HG02943 (cell line): ENCODE results near the gene IFNGR2.
"Not testable (repeated sequence)": the region's sequence is repeated elsewhere in the genome, so short reads cannot be mapped to it uniquely, and the experiment has no call there.

Source experiments
- ATAC-seq: cut with Tn5 transposase; IDR thresholded peaks from one replicate; pipeline ENCODE4 v1.9.1; 2021; ENCODE audit warnings: mild to moderate bottlenecking, low read depth, moderate library complexity; ENCODE audit not compliant: unreplicated experiment

Gene IFNGR2

DNA sequence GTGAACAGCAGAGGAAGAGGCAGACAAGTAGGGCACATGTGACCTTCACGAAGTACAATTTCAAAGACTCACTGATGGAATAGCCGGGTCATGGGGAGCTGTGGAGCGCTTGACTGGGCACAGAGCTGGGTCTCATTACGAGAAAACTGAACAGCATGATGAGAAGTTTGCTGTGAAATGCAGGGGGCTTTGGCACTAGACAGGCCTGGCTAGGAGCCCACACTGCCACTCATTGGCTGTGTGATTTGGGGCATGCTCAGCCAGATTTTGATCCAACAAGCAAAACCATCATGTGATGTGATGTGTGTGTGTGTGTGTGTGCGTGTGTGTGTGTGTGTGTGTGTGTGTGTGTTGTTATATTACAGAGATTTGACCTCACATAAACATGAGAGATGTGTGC lies 4.9 kb upstream of the IFNGR2 start:
- no peak for ATAC-seq

DNA sequence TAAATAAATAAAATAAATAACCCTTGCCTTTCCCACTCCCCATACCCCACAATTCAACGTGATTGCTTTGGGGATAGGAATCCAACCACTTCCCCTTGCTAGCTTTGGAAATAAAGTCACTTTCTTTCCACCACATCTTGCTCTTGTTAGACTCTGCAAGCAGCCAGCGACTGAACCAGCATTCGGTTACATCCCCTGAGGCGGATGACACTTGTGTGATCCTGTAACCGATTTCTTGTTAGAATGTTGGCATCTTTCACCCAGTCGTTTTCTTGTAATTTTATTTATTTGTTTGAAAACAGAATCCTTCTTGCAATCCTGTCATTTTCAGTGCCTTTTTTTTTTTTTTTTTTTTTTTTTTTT lies 1.6 kb upstream of the IFNGR2 start:
- no peak for ATAC-seq

GRCh38 chr21:33402001-33402979 lies 923 bp upstream of the IFNGR2 start:
- ATAC-seq, result no peak

DNA sequence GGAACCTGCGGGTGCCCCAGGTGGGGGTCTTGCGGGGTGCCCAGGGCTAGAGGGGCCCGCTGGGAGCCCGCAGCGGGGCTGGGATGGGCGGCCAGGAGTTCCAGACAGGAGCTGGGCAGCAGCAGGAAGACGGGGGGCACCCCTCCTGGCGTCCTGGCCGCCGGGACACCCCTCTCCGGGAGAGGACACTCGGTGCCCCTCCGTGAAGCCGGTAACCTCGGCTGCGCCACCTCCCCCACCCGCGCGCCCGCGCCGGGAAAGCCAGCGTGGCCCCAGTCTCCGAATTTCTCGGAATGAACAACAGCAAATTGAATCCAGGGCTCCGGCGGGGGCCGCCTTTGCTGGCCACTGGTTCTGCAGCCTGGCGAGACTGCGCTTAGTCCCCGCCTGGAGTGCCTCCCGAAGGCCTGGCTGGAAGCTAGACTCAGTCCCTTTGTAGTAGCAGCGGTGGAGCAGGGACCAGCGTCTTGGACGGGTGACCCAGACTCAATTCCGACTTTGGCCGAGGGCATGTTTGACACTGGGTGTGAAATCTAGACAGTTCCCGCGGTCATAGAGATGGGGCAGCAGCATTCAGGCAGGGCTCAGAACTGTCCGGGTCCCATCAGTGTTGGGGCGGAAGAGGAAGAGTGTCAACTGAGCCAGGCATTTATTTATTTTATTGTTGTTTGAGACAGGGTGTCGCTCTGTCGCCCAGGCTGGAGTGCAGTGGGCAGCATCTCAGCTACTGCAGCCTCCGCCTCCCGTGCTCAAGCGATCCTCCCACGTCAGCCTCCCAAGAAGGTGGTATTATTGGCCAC lies 773 bp downstream of the IFNGR2 start:
- no peak for ATAC-seq

GRCh38 chr21:33406493-33406892 lies 3.3 kb downstream of the IFNGR2 start:
- no peak for ATAC-seq

DNA sequence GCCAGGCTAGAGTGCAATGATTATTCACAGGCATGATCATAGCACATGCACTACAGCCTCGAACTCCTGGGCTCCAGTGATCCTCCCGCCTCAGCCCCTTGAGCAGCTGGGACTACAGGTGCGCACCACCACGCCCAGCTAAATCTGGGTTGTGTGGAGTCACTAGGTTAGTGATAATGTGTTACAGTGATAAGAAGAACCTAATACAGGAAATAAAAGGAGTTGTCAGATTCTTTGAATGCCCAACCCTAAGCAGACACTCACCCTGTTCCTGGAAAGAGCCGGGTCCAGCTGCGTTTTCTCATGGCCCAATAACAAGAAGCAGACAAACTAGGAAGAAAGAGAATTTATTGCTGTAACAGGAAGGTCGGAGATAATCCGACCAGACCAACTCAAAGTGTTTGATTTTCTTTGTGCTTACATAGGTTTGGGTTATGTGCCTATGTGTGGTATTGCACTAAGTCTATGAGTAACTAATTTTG lies 8.8 kb downstream of the IFNGR2 start:
- no peak for ATAC-seq

- ATAC-seq, result not testable (repeated sequence)
Measured at GRCh38 chr21:33412439-33412831, 9.2 kb downstream of the IFNGR2 start.

DNA sequence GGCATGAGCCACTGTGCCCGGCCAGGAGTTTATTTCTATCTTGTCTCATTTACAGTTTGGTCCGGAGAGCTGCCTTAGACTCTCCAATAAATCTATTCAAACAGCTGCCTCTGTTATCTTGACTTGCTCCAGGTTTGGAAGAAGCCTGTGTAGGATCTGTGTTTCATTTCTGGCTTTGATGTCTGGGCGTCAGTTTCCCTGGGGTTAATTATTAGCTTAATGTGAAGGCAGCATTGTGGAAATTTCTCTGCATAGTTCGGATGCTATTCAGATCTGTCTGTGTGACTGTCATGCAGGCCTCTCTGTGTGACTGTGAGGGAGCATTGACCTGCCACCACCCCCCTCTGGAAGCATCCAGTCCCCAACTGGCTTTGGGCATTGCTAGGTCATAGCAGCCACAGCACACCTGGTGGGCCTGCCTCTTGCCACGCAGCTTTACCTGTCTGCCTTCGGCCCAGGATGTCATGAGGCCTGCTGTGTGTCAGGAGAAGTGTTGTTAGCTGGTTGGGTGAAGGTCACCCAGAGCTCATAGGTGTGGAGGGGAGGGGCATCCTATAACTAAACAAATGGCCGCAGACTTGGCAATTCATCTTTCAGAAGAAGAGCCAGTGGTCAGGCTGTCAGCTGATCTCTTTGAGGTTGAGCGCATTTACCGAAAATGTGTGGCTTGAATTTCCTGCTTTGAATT lies 9.8 kb downstream of the IFNGR2 start:
- ATAC-seq, result no peak

GRCh38 chr21:33414068-33414467 lies 10.9 kb downstream of the IFNGR2 start:
- ATAC-seq, result no peak

DNA sequence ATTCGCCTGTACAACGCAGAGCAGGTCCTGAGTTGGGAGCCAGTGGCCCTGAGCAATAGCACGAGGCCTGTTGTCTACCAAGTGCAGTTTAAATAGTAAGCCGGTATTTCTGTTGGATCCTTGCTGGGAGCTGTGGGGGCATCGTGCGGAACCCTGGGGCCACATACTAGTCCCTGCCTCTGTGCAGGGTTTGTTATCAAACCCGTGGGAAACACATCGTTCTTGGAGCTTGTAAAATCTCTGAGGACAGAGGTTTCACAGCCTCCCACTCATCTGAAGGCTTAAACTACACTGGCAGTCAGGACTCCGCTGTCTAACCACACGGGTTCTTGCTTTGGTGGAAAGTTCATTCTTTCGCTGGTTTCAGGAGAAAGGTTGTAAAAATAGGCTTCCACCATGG lies 11.7 kb downstream of the IFNGR2 start:
- ATAC-seq, result no peak

DNA sequence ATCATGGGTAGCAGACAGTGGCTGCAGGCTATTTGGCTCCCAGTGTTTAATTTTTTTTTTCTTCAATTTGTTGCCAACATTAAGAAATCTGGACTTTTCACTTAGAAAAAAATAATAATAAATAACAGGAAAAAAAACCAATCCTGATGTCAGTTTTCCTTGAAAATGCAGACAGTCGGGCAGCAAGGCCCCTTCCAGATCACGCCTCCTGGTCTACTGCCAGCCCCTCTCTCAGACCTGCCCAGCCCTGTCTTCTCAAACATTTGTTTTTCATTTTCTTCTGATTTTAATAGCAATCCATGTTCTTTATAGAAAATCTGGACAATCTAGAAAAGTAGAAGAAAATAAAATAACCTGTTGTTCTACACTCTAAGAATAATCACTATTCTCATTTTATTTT lies 15.5 kb downstream of the IFNGR2 start:
- ATAC-seq, result no peak

DNA sequence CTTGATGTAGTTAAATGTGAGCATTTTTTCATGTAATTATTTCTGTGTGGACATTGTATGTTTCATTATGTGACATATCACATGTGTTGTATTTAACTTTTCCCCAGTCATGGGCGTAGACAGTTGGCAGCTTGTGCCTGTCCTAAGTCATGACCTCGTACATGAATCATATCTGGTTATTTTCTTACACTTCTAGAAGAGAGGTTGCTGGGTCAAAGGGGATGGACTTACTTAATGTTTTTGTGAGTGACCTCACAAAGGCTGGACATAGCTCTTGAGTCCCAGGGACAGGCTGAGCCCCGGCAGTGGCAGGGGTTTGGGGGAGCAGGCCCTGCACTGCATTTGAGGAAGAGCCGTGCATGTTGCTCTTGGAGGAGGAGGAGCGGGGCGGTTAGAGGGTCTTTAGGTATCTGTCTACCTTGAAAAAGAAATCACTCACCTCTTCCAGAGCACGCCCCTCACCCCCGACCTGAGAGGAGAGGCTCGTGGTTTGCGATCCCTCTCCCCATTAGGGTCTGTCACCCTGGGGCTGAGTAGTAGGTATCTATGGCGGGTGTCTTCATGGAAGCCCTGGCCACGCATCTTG lies 16.4 kb downstream of the IFNGR2 start:
- no peak for ATAC-seq

DNA sequence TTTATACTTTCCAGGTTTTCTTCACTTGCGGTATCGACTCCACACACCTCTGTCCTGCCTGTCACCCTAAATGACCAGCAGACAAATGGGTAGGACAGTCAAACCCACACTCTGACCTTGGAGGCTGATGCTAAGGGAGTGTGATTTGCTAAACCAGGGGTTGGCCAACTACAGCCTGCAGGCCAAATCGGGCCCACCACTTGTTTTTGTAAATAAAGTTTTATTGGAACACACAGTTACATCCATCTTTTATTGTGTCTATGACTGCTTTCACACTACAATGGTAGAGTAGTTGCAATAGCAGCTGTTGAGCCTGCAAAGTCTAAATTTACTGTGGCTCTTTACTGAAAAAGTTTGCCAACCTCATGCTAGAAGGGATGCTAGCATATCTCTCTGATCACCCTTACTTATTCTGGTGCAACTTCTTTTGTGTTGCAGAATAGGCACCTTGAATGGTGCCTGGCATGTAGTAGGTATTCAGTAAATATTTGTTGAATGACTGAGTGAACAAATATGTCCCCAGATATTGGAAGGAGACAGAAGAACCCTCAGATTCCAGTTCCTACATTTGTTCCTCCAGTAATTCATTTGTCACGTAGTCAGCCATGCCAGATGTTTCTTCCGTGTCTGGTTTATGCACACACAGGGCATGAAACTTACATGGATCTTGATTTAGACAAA lies 18.6 kb downstream of the IFNGR2 start:
- ATAC-seq, result no peak

DNA sequence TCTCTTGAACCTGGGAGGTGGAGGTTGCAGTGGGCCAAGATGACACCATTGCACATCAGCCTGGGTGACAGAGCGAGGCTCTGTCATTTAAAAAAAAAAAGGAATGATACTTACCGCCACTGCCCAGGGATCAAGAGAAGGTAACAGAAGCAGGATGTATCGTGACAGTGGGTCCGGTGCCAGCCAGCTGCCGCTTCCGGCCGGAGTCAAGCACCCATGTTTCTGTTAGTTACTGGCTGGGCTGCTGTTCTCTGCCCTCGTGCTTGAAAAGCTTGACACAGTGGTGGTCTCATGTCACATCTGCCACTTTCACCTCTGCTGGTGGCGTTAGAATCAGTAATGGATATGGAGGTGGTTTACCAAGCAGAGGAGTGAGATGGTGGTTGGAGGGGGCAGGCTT lies 21.0 kb downstream of the IFNGR2 start:
- ATAC-seq, result no peak

- ATAC-seq, result no peak
Measured at GRCh38 chr21:33425825-33426224, 22.6 kb downstream of the IFNGR2 start.

GRCh38 chr21:33427051-33427450 lies 23.8 kb downstream of the IFNGR2 start:
- ATAC-seq, result no peak

GRCh38 chr21:33428669-33429068 lies 25.5 kb downstream of the IFNGR2 start:
- ATAC-seq, result no peak

GRCh38 chr21:33430858-33431257 lies 27.6 kb downstream of the IFNGR2 start:
- ATAC-seq, result no peak

GRCh38 chr21:33432496-33432895 lies 29.3 kb downstream of the IFNGR2 start:
- ATAC-seq, result no peak

DNA sequence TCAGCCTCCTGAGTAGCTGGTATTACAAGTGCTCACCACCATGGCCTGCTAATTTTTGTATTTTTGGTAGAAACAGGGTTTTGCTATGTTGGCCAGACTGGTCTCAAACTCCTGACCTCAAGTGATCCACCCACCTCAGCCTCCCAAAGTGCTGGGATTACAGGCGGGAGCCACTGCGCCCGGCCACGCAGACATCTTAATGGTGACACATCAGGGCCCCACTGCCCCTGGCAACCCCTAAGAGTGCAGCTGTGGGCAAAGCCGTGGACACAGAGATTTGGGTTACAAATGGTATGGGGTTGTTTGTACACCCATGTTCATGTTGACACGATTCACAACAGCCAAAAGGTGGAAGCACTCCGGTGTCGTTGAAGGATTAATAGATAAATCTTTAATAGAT lies 29.8 kb downstream of the IFNGR2 start:
- no peak for ATAC-seq
